HG03039 (cell line): Measurements from ENCODE around the gene PLEKHD1.

Experiments
- ATAC-seq: cut with Tn5 transposase; IDR thresholded peaks from one replicate; pipeline ENCODE4 v1.9.1; 2021; ENCODE audit warnings: mild to moderate bottlenecking, moderate library complexity; ENCODE audit not compliant: unreplicated experiment

PLEKHD1 gene

GRCh38 chr14:69579476-69579875 is 94.9 kb downstream of the PLEKHD1 start:
- ATAC-seq: no peak

GRCh38 chr14:69580009-69580577 is 95.6 kb downstream of the PLEKHD1 start:
- no peak for ATAC-seq
